ENCODE data around the gene ASIC4. TPM values are rescaled to one million over a fixed set of nuclear protein-coding genes. Genes with fewer than 3 reads are reported as not detected.

The ASIC4 gene
- total RNA-seq, 4 donors from 2014 or later, result not detected

- TF ChIP-seq CTCF (IDR thresholded peaks at IDR 0.05; ENCODE audit: low read depth), result no peak
These were observed 38.3 kb downstream of the ASIC4 start for GRCh38 chr2:219552382-219553167.

GRCh38 chr2:219553168-219553417, 38.8 kb downstream of the ASIC4 start:
- TF ChIP-seq CTCF (IDR thresholded peaks at IDR 0.05; ENCODE audit: low read depth), result no peak

- TF ChIP-seq CTCF (IDR thresholded peaks at IDR 0.05; ENCODE audit: low read depth), result no peak
These were observed 39.2 kb downstream of the ASIC4 start for GRCh38 chr2:219553463-219553963.

GRCh38 chr2:219554350-219554749, 40.1 kb downstream of the ASIC4 start:
- TF ChIP-seq CTCF (IDR thresholded peaks at IDR 0.05; ENCODE audit: low read depth), result no peak

GRCh38 chr2:219555956-219556355, 41.7 kb downstream of the ASIC4 start:
- no peak for TF ChIP-seq CTCF (IDR thresholded peaks at IDR 0.05; ENCODE audit: low read depth)

- no peak for TF ChIP-seq CTCF (IDR thresholded peaks at IDR 0.05; ENCODE audit: low read depth)
These were observed 42.1 kb downstream of the ASIC4 start for GRCh38 chr2:219556413-219556812.

GRCh38 chr2:219557320-219557719, 43.0 kb downstream of the ASIC4 start:
- TF ChIP-seq CTCF (IDR thresholded peaks at IDR 0.05; ENCODE audit: low read depth), result no peak
